ENCODE results near the gene EIF2B1. TPM values are rescaled to one million over a fixed set of nuclear protein-coding genes. Genes with fewer than 3 reads are reported as not detected.

The EIF2B1 gene
- total RNA-seq, 1 experiment from 2014 or later = 41.7 TPM

DNA sequence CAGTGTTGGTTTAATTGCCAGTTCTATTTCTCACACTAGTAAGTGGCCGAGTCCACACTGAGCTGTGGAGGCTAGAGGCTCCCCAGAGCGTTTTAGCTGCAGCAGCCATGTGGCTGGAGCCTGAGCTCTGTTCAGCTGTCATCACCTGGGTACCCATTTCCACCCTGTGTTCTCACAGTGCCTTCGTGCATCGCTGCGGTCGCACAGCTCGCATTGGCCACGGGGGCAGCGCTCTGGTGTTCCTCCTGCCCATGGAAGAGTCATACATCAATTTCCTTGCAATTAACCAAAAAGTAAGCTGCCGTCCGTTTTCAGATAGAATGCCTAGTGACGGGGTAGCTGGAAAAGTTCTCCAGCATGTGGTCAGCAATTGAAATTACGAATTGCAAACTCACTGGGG lies 15.9 kb downstream of the EIF2B1 start:
- DNase-seq (ENCODE audit: low read depth, low spot score) = no peak
- Histone ChIP-seq H3K4me1 (ENCODE audit: control insufficient read depth in 1 of 2, insufficient read depth in 2 of 2, low read length in 2 of 2) (no peaks in the 10 kb centered on the region; a peak in 1 of 4 replicates), H4K20me1 (ENCODE audit: insufficient read depth) (peaks cover 30% of the 10 kb centered on the region), H3K9me2 (ENCODE audit: insufficient read depth) (no peaks in the 10 kb centered on the region), H3K36me3 (ENCODE audit: control insufficient read depth in 1 of 2, insufficient read depth in 2 of 2, low read length in 2 of 2) (peaks cover 72 to 86% of the 10 kb centered on the region in 2 experiments), H3K4me2 (ENCODE audit: low read length) (no peak overlapping the region), H3K27me3 (ENCODE audit: insufficient read depth, low read length) (no peaks in the 10 kb centered on the region), H2AFZ (ENCODE audit: low read depth, low read length, poor library complexity, severe bottlenecking) (no peak overlapping the region), H3K9me3 (ENCODE audit: control insufficient read depth in 1 of 2, insufficient read depth in 1 of 2, low read depth in 1 of 2, low read length in 2 of 2) (no peaks in the 10 kb centered on the region), H3K9ac (ENCODE audit: low read length) (no peak overlapping the region), H3K79me2 (ENCODE audit: insufficient read depth, low read length) (peaks cover 40% of the 10 kb centered on the region), H3K27ac (ENCODE audit: low read depth, low read length) (no peak overlapping the region), H3K4me3 (replicated peaks in 1 of 2; ENCODE audit: low read depth in 1 of 2, low read length in 2 of 2) (no peak overlapping the region)
- CTCF ChIA-PET = interaction anchor here (1.2 kb wide), 1 partner anchor 380 kb away, joined by 4 read pairs; no protein-coding TSS in a partner anchor
- no peak for ATAC-seq
- TF ChIP-seq EZH2phosphoT487 (IDR thresholded peaks at IDR 0.05; ENCODE audit: borderline replicate concordance) = no peak
- no peak for TF ChIP-seq TCF7L2 (IDR thresholded peaks at IDR 0.05; ENCODE audit: borderline replicate concordance, extremely low read depth, insufficient read depth, insufficient read length)
- intact Hi-C loops (cut with micrococcal nuclease) = no loop called here
- BruUV-seq (replicated peaks) = no TSS peak
- RAD21 ChIA-PET (ENCODE audit: low non-redundant PET in 1 of 2, low total read pairs in 2 of 2, uncharacterized antibody in 2 of 2, unreplicated experiment in 2 of 2) = no interaction called here
- POLR2A ChIA-PET = no interaction called here

DNA sequence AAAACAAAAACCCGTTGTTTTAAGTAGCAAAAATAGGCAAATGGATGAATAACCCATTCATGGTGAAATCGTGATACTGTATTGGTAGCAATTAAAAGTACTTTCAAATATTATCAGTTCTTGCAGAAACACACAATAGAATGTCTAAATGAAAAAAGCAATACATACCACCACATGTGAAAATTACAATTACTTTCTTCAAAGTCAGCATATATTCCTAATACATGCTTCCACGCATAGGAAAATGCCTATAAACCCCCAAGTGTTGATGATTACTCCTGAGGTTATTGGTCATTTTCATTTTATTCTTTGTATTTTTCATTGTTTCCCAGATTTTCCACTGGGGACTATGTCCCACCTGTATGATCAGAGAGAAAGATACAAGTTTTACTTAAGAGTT lies 16.3 kb downstream of the EIF2B1 start:
- H2AFZ ChIP-seq (ENCODE audit: low read depth, low read length, poor library complexity, severe bottlenecking) = no peak overlapping the region
- ATAC-seq (no peak), DNase-seq (ENCODE audit: low read depth, low spot score) (no peak)
- no peak overlapping the region for H3K27ac ChIP-seq (ENCODE audit: low read depth, low read length)
- intact Hi-C loops (cut with micrococcal nuclease) = no loop called here
- peaks cover 70 to 86% of the 10 kb centered on the region in 2 experiments for H3K36me3 ChIP-seq (ENCODE audit: control insufficient read depth in 1 of 2, insufficient read depth in 2 of 2, low read length in 2 of 2)
- H3K9me3 ChIP-seq (ENCODE audit: control insufficient read depth in 1 of 2, insufficient read depth in 1 of 2, low read depth in 1 of 2, low read length in 2 of 2) = no peaks in the 10 kb centered on the region
- H3K9me2 ChIP-seq (ENCODE audit: insufficient read depth) = no peaks in the 10 kb centered on the region
- POLR2A ChIA-PET = no interaction called here
- BruUV-seq (replicated peaks) = no TSS peak
- no peaks in the 10 kb centered on the region for H3K27me3 ChIP-seq (ENCODE audit: insufficient read depth, low read length)
- peaks cover 45% of the 10 kb centered on the region for H3K79me2 ChIP-seq (ENCODE audit: insufficient read depth, low read length)
- no peak overlapping the region for H3K4me2 ChIP-seq (ENCODE audit: low read length)
- no peak overlapping the region for H3K4me3 ChIP-seq (replicated peaks in 1 of 2; ENCODE audit: low read depth in 1 of 2, low read length in 2 of 2)
- H4K20me1 ChIP-seq (ENCODE audit: insufficient read depth) = peaks cover 30% of the 10 kb centered on the region
- H3K4me1 ChIP-seq (ENCODE audit: control insufficient read depth in 1 of 2, insufficient read depth in 2 of 2, low read length in 2 of 2) = no peaks in the 10 kb centered on the region; a peak in 1 of 4 replicates
- RAD21 ChIA-PET (ENCODE audit: low non-redundant PET in 1 of 2, low total read pairs in 2 of 2, uncharacterized antibody in 2 of 2, unreplicated experiment in 2 of 2) = no interaction called here
- no peak overlapping the region for H3K9ac ChIP-seq (ENCODE audit: low read length)
- CTCF ChIA-PET = interaction anchor here (1.2 kb wide), 1 partner anchor 379 kb away, joined by 4 read pairs; no protein-coding TSS in a partner anchor
- TF ChIP-seq, protein P1, sequence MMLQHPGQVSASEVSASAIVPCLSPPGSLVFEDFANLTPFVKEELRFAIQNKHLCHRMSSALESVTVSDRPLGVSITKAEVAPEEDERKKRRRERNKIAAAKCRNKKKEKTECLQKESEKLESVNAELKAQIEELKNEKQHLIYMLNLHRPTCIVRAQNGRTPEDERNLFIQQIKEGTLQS (IDR thresholded peaks at IDR 0.05) = no peak
- TF ChIP-seq, protein P2, sequence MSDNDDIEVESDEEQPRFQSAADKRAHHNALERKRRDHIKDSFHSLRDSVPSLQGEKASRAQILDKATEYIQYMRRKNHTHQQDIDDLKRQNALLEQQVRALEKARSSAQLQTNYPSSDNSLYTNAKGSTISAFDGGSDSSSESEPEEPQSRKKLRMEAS (IDR thresholded peaks at IDR 0.05) = no peak
- no peak for TF ChIP-seq JUND (IDR thresholded peaks at IDR 0.05)
- no peak for TF ChIP-seq SIN3A (IDR thresholded peaks at IDR 0.05; ENCODE audit: low read depth)
- TF ChIP-seq CBX3 (IDR thresholded peaks at IDR 0.05; ENCODE audit: low read depth) = no peak
- no peak for TF ChIP-seq ZNF274 (IDR thresholded peaks at IDR 0.05; ENCODE audit: low read depth, low read length)
- TF ChIP-seq, protein P3, sequence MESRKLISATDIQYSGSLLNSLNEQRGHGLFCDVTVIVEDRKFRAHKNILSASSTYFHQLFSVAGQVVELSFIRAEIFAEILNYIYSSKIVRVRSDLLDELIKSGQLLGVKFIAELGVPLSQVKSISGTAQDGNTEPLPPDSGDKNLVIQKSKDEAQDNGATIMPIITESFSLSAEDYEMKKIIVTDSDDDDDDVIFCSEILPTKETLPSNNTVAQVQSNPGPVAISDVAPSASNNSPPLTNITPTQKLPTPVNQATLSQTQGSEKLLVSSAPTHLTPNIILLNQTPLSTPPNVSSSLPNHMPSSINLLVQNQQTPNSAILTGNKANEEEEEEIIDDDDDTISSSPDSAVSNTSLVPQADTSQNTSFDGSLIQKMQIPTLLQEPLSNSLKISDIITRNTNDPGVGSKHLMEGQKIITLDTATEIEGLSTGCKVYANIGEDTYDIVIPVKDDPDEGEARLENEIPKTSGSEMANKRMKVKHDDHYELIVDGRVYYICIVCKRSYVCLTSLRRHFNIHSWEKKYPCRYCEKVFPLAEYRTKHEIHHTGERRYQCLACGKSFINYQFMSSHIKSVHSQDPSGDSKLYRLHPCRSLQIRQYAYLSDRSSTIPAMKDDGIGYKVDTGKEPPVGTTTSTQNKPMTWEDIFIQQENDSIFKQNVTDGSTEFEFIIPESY (IDR thresholded peaks at IDR 0.05; ENCODE audit: extremely low read depth, insufficient replicate concordance, low read length) = no peak
- no peak for TF ChIP-seq EZH2phosphoT487 (IDR thresholded peaks at IDR 0.05; ENCODE audit: borderline replicate concordance)
- no peak for TF ChIP-seq RAD21 (IDR thresholded peaks at IDR 0.05; ENCODE audit: low read depth)
- TF ChIP-seq EGR1 (IDR thresholded peaks at IDR 0.05; ENCODE audit: low read depth) = no peak
- no peak for TF ChIP-seq EZH2 (IDR thresholded peaks at IDR 0.05)
- TF ChIP-seq POLR2A (IDR thresholded peaks at IDR 0.05; ENCODE audit: borderline replicate concordance, extremely low read depth, insufficient read depth, insufficient read length) = no peak
- TF ChIP-seq ZFX (IDR thresholded peaks at IDR 0.05) = no peak
- TF ChIP-seq, protein P4, sequence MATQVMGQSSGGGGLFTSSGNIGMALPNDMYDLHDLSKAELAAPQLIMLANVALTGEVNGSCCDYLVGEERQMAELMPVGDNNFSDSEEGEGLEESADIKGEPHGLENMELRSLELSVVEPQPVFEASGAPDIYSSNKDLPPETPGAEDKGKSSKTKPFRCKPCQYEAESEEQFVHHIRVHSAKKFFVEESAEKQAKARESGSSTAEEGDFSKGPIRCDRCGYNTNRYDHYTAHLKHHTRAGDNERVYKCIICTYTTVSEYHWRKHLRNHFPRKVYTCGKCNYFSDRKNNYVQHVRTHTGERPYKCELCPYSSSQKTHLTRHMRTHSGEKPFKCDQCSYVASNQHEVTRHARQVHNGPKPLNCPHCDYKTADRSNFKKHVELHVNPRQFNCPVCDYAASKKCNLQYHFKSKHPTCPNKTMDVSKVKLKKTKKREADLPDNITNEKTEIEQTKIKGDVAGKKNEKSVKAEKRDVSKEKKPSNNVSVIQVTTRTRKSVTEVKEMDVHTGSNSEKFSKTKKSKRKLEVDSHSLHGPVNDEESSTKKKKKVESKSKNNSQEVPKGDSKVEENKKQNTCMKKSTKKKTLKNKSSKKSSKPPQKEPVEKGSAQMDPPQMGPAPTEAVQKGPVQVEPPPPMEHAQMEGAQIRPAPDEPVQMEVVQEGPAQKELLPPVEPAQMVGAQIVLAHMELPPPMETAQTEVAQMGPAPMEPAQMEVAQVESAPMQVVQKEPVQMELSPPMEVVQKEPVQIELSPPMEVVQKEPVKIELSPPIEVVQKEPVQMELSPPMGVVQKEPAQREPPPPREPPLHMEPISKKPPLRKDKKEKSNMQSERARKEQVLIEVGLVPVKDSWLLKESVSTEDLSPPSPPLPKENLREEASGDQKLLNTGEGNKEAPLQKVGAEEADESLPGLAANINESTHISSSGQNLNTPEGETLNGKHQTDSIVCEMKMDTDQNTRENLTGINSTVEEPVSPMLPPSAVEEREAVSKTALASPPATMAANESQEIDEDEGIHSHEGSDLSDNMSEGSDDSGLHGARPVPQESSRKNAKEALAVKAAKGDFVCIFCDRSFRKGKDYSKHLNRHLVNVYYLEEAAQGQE (IDR thresholded peaks at IDR 0.05; ENCODE audit: low read depth) = no peak
- no peak for TF ChIP-seq FOSL1 (IDR thresholded peaks at IDR 0.05; ENCODE audit: low read depth)
- TF ChIP-seq POLR2AphosphoS5 (IDR thresholded peaks at IDR 0.05; ENCODE audit: low read depth, low read length) = no peak

Measured in HCT116 (cell line).